C4-2B (cell line): ENCODE results near the gene GART.

ENCODE experiments used
- CTCF ChIP-seq: fragments of 450-650 bp; conservative IDR thresholded peaks from 2 replicates; pipeline ENCODE4 v1.5.1; 2017; ENCODE audit warnings: mild to moderate bottlenecking
- ZFX ChIP-seq: fragments of 450-650 bp; IDR thresholded peaks from 2 replicates; pipeline ENCODE4 v1.6.1; 2017

- TF ChIP-seq CTCF (no peak), ZFX (no peak)
Measured at GRCh38 chr21:33531007-33531406, 10.9 kb downstream of the GART start.
